HG03520 (cell line): ENCODE data around the gene TEAD2.

ENCODE experiments used
- ATAC-seq: cut with Tn5 transposase; IDR thresholded peaks from one replicate; pipeline ENCODE4 v1.9.1; 2021; ENCODE audit warnings: mild to moderate bottlenecking, moderate library complexity; ENCODE audit not compliant: unreplicated experiment

The TEAD2 gene

DNA sequence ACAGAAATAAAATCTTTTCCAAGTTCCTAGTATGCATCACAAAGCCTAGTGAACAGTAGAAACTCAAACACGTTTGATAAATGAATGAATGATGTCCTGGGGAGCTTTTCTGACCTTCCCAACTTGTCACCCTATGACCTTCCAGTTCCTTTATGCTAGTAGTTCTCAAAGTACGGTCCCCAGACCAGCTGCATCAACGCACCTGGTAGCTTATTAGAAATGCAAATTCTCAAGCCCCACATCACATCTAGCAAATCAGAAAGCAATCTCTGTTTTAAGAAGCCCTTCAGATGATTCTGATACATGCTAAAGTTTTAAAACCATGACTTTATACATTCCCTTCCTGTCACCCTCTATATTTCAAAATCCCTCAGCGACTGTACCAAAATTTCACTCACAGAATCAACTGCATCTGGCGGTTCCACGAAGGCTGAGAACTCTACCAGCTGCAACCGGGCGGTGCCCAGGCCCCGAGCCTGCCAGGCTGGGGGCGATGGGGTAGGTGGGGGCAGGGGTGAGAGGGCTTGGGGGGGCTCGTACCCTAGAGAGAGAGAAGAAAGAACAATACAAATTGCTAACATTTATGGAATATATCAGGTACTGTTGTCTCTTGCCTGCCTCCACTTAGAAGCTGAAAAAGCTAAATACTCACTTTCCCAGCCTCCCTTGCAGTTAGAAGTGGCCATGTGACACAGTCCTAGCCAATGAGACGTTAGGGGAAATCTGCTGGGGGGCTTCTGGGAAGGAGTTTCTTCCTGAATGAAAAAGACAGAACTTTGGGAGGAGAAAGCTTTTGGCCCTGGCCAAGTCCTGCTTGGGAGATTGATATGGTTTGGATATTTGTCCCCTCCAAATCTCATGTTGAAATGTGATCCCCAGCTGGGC, 13.7 kb downstream of the TEAD2 start:
- no peak for ATAC-seq

DNA sequence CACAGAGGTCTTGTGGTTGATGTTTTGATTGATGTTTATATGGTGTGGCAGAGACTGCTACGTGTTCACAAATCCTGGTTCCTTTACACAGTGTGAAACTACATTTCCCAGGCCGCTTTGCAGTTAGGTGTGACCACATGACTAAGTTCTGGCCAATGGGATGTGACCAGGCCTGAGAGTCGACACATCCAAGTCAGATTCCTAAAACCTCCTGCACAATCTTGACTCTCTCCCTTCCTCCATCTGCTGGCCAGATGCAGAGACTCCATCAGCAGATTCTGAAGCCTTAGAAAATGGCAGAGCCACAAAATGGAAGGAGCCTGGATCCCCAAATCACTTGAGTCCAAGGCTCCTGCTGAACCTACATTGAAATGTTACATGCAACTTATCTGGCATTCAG, 14.4 kb downstream of the TEAD2 start:
- no peak for ATAC-seq

DNA sequence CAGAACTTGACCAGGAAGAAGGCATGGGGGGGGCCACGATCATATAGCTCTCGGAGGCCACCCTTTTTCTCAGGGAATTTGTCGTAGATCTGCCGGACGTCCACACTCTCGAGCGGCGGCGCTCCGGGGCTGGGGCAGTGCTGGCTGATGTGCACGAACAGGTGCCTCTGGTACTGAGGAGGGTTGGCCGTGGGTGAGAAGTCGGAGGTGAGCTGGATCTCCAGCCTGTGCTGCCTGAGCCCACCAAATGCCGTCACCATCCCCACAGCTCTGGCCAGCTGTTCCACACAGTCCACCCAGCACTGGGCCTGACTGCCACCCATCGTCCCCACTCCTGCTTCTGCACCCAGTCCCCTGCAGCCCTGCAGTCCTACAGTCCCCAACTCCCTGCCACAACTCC, 15.0 kb downstream of the TEAD2 start:
- no peak for ATAC-seq

DNA sequence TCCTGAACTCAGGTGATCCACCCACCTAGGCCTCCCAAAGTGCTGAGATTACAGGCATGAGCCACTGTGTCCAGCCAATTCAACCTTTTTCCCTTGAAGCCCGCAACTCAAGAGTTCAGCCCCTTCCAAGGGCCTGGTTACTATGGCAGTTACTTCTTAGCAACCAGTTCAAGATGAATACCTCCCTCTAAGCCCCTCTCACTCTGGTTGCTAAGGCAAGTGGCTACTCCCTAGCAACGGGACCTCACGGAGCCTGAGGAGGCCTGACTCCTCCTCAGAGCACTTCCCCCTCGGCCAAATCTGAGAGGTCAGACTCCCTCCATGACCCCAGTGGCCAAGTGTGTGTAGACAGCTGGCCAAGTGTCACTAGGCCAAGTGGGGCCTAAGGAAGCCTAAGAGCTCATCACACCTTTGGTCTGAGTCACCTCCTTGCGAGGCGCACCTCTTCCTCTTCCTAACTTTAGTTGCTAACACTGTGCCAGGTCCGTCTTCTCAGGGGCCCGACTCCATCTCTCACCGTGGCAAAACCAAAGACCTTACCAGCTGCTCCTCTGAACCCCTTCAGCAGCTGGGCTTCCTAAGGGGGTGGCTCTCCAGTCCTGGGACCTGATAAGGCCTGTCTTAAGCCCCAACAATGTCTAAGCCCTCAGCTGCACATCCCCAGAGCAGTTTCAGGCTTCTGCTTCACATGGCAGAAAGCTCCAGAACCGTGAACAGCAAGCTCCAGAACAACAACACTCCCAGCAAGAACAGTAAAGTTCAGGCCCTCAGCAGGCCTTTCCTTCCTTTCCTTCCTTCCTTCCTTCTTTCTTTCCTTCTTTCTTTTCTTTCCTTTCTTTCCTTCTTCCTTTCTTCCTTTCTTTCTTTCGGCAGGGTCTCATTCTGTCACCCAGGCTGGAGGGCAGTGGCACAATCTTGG, 17.5 kb downstream of the TEAD2 start:
- no peak for ATAC-seq

DNA sequence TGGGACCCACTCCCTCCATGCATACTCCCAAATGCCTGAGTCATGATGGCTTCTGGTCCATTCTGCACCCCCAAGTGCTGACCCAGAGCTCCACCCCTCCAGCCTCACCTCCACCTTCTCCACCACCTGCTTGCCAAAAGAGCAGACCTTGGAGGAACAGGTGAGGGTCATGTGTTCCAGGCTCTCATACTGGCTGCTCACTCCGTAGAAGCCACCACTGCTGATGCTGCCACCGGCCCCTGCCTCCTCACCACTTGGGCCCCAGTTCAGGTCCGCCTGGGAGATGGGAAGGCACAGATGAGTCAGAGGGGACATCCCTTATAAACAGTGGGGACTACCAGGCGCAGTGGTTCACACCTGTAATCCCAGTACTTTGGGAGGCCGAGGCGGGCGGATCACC, 19.1 kb downstream of the TEAD2 start:
- ATAC-seq: no peak

DNA sequence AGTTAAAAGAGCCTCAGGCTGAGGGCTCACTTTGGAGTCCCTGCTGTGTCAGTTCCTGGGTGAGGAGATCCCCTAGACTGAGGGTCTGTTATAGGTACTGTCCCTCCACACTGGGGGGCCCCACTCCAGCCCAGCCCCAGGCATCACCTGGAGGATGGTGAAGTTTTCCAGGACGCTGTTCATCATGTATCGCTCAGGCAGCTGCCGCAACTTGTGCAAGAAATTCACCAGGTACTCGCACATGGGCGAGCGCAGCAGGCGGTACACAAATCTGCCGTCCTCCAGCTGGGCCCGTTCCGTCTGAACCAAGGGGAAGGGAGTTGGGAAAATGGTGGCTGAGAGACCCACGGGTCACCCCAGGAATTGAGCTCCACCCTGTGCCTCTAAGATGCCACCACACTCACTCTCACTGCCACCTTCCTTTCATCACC, 19.9 kb downstream of the TEAD2 start:
- no peak for ATAC-seq

DNA sequence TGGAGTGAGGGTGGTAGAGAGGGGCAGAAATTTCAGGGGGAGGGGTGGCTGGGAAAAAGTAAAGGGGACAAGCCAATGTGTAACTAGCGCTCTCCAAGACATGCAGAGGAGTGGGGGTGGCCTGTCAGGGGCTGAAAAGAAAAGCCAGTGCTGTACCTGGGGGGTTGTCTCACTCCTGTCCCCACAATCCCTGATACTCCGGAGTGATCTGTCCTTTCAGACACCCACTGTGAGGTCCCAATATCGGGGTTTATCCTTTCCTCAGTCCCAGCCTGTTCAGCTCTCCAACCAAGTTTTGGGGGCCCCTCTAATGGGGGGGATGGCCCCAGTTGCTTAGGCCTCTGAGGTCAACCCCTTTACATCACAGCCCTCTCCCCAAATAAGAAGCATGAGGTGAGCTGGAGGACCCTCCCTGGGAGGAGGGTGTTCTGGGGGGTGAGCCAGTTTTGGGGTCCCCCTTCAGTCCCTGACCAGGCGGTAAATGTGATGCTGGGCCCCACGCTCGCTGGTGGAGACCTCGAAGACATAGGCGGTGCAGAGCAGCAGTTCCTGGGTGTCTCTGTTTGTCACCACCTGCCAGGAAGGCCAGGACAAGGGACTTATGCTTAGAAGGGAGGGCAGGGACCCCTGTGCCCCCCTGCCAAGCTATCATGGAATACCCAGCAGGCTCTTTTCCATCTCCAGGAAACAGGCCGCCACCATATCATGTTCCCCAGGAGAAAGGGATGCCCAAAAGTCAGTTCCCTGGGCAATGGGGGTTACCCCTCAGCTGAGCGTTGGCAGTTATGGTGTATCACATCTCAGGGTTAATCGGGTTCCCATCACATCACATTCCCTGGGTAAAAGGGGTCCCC, 21.1 kb downstream of the TEAD2 start:
- ATAC-seq: no peak

DNA sequence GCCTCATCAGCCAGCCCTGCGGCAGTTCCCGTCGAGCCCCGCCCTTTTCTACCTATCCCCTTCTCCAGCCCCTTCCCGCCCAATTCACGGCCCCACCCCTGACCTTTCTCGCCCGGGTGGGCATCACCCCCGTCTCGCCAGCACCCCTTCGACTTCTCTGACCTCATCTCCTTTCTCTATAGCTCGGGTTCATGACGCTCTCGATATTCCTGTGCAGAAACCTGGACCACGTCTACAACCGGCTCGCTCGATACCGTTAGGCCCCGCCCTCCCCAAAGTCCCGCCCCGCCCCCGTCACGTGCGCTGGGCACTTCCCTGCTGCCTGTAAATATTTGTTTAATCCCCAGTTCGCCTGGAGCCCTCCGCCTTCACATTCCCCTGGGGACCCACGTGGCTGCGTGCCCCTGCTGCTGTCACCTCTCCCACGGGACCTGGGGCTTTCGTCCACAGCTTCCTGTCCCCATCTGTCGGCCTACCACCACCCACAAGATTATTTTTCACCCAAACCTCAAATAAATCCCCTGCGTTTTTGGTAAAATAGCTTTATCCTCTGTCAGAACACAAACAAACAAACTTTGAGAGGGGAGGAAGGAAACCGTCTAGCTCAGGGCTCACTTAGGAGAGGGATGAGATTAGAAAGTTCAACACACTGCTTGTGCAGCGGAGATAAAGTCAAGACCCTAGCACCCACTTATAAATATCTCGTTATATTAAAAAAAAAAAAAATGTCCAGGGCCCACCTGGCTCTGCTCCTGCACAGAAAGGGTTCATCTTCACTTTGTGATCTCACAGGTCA, 21.9 kb downstream of the TEAD2 start:
- peak; percentile 60 for ATAC-seq

DNA sequence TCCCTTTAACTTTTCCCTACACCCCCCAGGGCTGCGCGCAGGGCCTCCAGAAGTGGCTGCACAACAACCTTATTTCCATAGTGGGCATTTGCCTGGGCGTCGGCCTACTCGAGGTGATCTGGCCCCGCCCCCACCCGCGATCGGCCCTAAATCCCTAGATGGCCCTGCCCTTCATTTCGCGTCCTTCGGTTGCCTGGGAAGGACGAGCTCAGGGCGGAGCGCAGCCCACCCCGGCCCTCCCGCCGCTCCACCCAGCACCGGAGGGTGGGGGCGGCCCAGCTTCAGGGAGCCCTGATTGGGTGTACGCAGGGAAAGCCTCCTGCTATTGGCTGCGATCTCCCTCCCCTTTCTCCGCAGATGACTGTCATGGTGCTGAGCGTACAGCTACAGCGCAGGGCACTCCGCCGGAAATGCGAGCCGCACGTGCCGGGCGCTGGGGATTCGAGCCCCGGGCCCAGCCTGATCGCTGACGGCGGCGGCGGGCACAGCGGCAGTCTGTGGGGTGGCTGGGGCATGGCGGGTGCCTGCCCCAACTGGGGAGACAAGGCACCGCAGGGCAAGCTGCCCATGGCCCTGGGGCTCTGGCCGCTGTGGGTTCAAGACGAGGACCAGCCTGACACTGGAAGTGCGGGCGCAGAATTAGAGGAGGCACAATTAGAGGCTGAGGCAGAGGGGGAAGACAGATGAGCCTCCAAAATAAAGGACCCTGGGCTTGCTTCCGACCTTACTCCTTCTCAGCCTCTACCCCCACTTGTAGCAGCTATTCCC, 22.7 kb downstream of the TEAD2 start:
- ATAC-seq: no peak

DNA sequence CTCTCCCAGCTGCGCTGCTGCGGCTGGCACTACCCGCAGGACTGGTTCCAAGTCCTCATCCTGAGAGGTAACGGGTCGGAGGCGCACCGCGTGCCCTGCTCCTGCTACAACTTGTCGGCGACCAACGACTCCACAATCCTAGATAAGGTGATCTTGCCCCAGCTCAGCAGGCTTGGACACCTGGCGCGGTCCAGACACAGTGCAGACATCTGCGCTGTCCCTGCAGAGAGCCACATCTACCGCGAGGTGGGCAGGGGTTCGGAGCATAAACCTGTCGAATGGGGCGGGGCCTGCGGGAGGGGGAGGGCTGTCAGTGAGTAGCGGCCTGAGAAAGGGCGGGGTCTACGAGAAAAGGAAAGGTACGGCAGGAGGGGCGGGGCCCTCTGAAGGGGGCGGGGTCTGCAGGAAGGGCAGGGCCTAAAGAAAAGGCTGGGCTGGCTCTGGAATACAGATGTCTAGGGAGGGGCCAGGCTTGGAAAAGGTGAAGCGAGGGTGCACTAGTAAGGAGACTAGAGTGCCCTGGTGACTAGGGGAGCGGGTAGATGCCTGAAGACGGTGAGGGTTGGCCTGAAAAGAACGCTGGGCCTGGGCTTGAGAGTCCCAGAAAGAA, 23.4 kb downstream of the TEAD2 start:
- ATAC-seq: no peak

DNA sequence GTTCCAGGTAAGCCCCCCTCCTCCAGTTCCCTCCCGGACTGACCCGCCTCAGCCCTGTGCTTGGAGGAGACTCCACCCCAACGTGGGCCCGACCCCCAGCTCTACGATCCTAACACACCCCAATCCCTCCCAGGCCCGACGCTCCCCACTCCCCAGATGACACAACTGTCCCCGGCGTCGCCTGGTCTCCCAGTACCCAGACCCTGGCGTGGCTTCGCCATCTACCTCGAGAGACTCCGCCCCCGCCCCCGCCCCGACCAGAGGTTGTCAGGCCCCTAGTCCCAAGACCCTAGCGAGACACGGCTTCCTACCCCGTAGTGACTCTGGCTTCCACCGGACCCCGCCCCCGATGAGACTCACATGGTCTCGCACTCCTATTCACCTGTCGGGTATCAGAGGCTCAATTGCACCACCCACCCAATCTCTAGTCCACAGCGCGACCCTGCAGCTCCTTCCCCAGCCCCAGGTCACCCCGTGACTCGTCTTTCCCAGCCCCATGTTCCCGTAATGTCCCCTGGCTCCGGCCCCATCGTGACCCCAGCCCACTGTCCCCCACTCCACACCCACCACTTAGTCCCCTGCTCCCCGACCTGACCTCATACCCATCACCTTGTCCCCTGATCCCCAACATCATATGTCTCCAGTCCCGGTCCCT, 24.1 kb downstream of the TEAD2 start:
- ATAC-seq: no peak

DNA sequence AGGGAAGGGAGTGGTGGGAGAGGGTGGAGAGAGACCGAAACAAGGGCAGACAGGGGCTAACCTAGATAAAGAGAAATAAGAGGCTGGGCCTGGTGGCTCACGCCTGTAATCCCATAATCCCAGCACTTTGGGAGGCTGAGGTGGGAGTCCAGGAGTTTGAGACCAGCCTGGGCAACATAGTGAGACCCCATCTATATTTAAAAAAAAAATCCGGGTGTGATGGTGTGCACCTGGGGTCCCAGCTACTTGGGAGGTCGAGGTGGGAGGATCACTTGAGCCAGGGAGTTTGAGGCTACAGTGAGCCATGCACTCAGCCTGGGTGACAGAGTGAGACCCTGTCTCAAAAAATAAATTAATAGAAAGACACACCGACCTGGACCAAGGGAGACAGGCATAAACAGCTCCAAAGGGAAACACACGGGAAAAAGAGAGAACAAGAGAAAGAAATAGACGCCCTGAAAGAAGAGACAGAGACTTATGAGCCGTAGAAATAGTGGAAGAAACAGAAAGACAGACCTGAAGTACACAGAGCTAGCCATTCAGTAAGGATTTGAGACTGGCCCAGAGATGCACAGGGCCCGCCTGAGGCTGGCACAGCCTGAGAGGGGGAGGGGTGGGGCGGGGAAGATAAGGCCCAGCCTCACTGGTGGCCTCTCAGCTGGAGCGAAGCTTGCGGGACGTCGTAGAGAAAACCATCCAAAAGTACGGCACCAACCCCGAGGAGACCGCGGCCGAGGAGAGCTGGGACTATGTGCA, 24.8 kb downstream of the TEAD2 start:
- ATAC-seq: no peak

DNA sequence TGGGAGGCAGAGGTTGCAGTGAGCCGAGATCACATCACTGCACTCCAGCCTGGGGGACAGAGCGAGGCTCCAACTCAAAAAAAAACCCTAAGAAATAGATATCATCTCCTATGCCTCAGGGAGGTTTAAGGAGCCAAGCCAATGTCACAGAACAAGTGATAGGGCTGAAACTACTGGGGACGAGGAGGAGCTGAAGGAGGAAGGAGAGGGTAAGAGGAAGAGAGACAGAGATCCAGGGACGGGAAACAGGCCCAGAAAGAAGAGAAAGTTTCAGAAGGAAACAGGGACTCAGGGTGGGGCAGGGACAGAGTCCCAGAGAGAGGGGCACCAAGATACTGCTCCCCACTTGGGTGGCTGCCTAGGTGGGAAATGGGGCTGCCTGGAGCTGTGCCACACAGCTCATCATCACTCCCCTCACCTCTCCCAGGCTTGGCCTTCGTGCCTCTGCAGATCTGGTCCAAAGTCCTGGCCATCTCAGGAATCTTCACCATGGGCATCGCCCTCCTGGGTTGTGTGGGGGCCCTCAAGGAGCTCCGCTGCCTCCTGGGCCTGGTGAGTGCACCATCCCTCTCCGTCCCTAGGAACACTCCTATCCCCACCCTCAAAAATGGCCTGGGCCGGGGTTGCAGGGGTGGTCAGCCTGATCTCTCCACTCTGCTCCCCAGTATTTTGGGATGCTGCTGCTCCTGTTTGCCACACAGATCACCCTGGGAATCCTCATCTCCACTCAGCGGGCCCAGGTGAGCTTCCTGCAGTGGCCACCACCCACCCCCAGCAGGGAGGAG, 25.5 kb downstream of the TEAD2 start:
- ATAC-seq: no peak

DNA sequence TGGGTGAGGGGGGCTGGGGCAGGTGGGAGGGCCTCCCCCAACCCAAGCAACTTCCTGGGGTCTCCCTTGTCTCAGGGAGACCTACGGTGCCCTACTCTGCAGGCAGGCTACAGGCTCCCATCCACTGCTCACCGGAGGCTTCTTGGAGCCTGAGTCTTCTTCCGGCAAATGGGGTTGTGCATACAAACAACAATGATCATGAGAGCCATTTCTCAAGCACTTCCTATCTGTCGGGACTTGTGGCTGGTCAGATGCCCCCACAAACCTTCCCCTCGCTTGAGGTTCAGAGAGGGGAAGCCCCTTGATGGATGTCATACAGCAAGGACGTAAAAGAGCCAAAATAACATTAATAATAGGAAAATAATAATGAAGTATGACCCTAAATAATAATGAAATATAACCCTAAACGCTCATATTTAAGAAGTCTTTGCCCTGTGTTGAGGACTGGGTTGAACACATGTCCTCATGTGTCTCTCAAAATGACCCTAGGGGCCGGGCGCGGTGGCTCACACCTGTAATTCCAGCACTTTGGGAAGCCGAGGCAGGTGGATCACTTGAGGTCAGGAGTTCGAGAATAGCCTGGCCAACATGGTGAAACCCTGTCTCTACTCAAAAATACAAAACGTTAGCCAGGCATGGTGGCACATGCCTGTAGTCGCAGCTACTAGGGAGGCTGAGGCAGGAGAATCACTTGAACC, 26.3 kb downstream of the TEAD2 start:
- no peak for ATAC-seq

DNA sequence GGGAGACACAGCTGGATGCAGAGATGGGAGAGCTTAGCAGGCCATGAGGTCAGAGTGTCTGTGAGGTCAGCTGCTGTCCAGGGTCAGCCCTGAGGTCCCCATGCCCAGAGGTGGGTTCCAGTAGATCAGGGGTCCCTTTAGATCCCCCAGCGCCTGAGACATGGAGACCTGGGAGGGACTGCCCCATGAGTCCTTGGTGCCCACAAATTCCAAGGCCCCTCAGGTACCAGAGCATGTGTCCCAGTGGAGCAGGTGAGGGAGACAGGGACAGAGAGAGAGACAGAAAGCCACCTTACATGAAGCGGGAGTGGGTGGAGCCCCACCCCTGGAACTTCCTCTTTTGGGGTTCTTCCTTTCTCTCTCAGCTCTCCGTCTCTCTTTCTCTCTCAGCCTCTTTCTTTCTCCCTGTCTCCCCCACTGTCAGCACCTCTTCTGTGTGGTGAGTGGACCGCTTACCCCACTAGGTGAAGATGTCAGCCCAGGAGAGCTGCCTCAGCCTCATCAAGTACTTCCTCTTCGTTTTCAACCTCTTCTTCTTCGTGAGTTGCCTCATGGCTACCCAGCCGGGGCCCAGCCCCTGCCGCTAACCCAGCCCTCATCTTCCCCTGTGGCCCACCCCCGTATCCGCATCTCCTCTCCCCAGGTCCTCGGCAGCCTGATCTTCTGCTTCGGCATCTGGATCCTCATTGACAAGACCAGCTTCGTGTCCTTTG, 27.0 kb downstream of the TEAD2 start, which contains the start of gene CD37:
TSS of gene CD37 (plus strand) at position 336 of the 713 bp plus-strand sequence. CDS start at position 471, 135 bp downstream.
- no peak for ATAC-seq
